SK-N-MC (cell line): ENCODE data around the gene ST6GALNAC6.

Experiments
- DNase-seq: peaks from one replicate; pipeline ENCODE4 v3.0.0-alpha.2; 2011; ENCODE audit warnings: low read depth, low spot score
- H3K27ac ChIP-seq: fragments of 200-600 bp; sonication (generic); 2 replicates; pipeline ENCODE4 v1.5.1; 2016; ENCODE audit warnings: mixed run types
- H3K36me3 ChIP-seq: fragments of 200-600 bp; sonication (generic); 2 replicates; pipeline ENCODE4 v1.6.1; 2017; ENCODE audit warnings: antibody characterized with exemption, low read length, mixed read lengths; ENCODE audit not compliant: insufficient read depth
- H3K4me3 ChIP-seq: fragments of 200-600 bp; sonication (generic); 2 replicates; pipeline ENCODE4 v1.5.1; 2016
- H3K9ac ChIP-seq: fragments of 200-600 bp; sonication (generic); 2 replicates; pipeline ENCODE4 v1.8.0; 2017; ENCODE audit warnings: mixed run types, mixed read lengths; ENCODE audit not compliant: insufficient read length
- H3K9me3 ChIP-seq: fragments of 200-600 bp; sonication (generic); 2 replicates; pipeline ENCODE4 v1.6.1; 2017; ENCODE audit warnings: low read depth, mild to moderate bottlenecking, antibody characterized with exemption, low read length, moderate library complexity, mixed read lengths
- EZH2 ChIP-seq: fragments of 200-600 bp; sonication (generic); IDR thresholded peaks from one replicate; pipeline ENCODE4 v1.6.1; 2017; ENCODE audit warnings: antibody characterized with exemption
- FOXP2 ChIP-seq: optimal IDR thresholded peaks from 2 replicates; pipeline ENCODE3; 2011; ENCODE audit warnings: mild to moderate bottlenecking, moderate library complexity; ENCODE audit not compliant: insufficient read depth; ENCODE audit errors: extremely low read length, control extremely low read depth
- POLR2AphosphoS5 ChIP-seq: IDR thresholded peaks from 2 replicates; pipeline ENCODE4 v1.6.1; 2012; ENCODE audit warnings: mild to moderate bottlenecking, low read depth, low read length, borderline replicate concordance

ST6GALNAC6 gene

DNA sequence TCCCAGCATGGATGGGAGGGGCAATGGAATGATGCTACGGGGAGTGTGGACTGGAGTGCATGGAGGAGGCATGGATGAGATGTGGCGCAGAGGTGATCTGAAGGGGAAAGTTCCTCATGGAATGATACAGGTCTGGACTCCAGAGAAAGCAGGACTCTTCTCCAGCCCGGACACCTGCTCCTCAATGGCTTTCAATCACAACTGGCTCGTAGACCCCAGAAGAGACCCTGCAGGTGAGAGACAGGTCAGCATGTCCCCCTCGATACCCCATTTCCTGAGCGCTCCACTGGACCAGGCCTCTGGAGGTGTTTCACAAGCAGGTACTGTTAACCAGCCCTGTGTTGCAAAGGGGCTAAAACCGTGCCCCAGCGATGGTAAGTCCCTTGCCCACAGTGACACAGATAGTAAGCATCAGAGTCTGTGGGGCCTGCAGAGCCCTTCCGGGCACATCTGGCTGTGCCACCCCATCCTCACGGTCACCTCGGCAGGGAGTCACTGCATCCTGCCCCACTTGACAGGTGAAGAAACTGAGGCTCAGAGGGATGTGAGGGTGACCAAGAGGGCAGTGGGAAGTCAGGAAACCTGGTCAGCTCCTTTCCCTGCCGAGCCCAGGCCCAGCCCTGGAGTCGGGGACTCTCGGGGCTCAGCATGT lies 43.7 kb upstream of the ST6GALNAC6 start:
- peaks cover 18% of the 10 kb centered on the region; the same call in 1 of the 2 replicates for H3K36me3 ChIP-seq
- TF ChIP-seq EZH2, result no peak
- no peak for TF ChIP-seq FOXP2
- no peak for TF ChIP-seq POLR2AphosphoS5
- H3K9ac ChIP-seq, result no peak overlapping the region
- no peak overlapping the region for H3K4me3 ChIP-seq
- DNase-seq, result no peak
- no peak overlapping the region for H3K27ac ChIP-seq
- no peaks in the 10 kb centered on the region for H3K9me3 ChIP-seq

- Histone ChIP-seq H3K9ac (no peak overlapping the region), H3K27ac (no peak overlapping the region), H3K36me3 (peaks cover 18% of the 10 kb centered on the region; the same call in 1 of the 2 replicates), H3K4me3 (no peak overlapping the region), H3K9me3 (no peaks in the 10 kb centered on the region)
- TF ChIP-seq FOXP2, result no peak
- TF ChIP-seq EZH2, result no peak
- TF ChIP-seq POLR2AphosphoS5, result no peak
- no peak for DNase-seq
These were observed 43.0 kb upstream of the ST6GALNAC6 start for GRCh38 chr9:127942216-127943010.

DNA sequence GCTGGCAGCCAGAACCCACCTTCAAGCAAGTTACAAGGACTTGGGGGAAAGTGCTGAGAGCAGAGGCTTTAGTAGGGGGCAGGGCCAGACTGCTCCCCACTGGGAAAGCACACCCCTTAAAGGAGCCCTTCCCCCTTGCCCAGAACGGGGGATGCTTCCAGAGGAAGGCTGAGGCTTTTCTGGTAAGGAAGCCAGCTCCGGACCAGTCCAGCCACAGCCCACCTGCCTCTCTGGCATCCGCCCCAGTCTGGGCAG lies 42.5 kb upstream of the ST6GALNAC6 start:
- DNase-seq, result no peak
- Histone ChIP-seq H3K9me3 (no peaks in the 10 kb centered on the region), H3K27ac (0 out of 2 replicates have a peak overlapping the region, but pooled peaks have one; percentile 25), H3K36me3 (peaks cover 18% of the 10 kb centered on the region; the same call in 1 of the 2 replicates), H3K4me3 (no peak overlapping the region), H3K9ac (no peak overlapping the region)
- TF ChIP-seq EZH2 (no peak), POLR2AphosphoS5 (no peak), FOXP2 (no peak)

DNA sequence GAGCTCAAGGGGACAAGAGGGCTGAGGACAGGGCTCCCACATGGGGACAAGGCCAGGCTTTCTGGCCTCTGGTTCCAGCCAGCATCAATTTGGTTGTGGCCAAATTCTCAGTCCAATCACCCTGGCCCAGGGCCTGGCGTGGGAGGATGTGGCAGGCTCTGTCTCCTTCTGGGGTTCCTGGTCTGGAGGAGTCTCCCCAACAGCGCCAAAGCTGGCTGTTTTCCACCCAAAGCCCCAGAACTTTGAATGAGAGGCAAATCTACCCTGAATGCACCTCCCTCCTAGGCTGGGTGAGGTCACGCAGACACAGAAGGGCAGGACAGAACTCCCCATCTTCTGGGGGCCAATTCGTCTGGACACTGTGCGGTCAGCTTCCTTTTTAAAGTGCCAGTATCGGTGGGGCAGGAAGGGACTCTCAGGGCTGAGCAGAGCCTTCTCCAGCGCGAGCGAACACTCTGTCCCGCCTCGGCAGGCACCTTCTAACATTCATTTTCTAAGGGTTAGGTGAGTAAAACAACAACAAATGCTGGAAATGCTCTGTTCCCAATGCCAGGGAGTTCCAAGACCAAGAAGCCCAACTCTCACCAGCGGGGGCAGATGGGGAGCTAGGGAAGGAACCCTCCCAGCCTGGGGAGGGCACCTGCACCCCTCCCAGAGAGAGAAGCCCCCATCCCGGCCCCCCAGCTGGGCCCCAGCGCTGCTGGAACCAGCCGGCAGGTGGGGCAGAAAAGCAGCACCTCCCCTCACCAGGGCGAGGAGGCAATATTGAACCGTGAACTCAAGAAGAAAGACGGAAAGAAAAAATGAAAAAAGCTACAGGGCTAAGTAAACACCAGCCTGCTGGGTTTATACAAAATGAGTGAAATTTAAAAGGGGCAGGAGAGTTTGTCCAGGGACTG lies 41.9 kb upstream of the ST6GALNAC6 start:
- Histone ChIP-seq H3K27ac (0 out of 2 replicates have a peak overlapping the region, but pooled peaks have one; percentile 25), H3K4me3 (no peak overlapping the region), H3K9ac (no peak overlapping the region), H3K36me3 (peaks cover 18% of the 10 kb centered on the region; the same call in 1 of the 2 replicates), H3K9me3 (no peaks in the 10 kb centered on the region)
- TF ChIP-seq EZH2, result no peak
- no peak for TF ChIP-seq FOXP2
- TF ChIP-seq POLR2AphosphoS5, result no peak
- no peak for DNase-seq

DNA sequence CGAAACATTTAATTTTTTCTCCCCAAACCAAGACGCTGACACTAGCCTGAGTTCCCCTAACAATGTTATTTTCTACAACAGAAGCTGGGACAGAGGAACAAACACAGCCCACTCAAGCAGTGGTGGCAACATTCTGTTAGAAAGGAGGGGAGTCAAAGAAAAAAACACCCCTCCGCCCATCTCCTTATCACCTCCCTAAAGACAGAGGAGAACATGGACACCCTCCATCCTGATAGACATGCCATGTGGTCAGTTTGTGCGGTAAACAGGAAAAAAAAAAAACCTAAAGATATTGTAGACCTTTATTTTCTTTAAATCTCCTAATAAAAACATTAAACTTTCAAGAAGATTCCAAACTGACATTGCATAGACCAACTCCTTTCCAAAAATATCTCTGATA lies 41.2 kb upstream of the ST6GALNAC6 start:
- H3K4me3 ChIP-seq, result no peak overlapping the region
- H3K36me3 ChIP-seq, result peaks cover 18% of the 10 kb centered on the region; the same call in 1 of the 2 replicates
- no peak for TF ChIP-seq EZH2
- TF ChIP-seq POLR2AphosphoS5, result no peak
- TF ChIP-seq FOXP2, result no peak
- H3K9me3 ChIP-seq, result no peaks in the 10 kb centered on the region
- no peak for DNase-seq
- no peak overlapping the region for H3K9ac ChIP-seq
- H3K27ac ChIP-seq, result 0 out of 2 replicates have a peak overlapping the region, but pooled peaks have one; percentile 11

- no peaks in the 10 kb centered on the region for H3K9me3 ChIP-seq
- peak overlapping the region; percentile 42; the same call in 1 of the 2 replicates for H3K27ac ChIP-seq
- no peak overlapping the region for H3K4me3 ChIP-seq
- peaks cover 8% of the 10 kb centered on the region; the same call in 1 of the 2 replicates for H3K36me3 ChIP-seq
- no peak for DNase-seq
- TF ChIP-seq EZH2 (no peak), FOXP2 (no peak)
- H3K9ac ChIP-seq, result no peak overlapping the region
These were observed 38.9 kb upstream of the ST6GALNAC6 start for GRCh38 chr9:127938298-127938690.

- TF ChIP-seq EZH2 (no peak), FOXP2 (no peak), POLR2AphosphoS5 (peak; percentile 93)
- H3K36me3 ChIP-seq, result peaks cover 8% of the 10 kb centered on the region; the same call in 1 of the 2 replicates
- DNase-seq, result no peak
- no peaks in the 10 kb centered on the region for H3K9me3 ChIP-seq
- peak within 1 kb of the TSS; percentile 88 for H3K9ac ChIP-seq
- H3K4me3 ChIP-seq, result peak within 1 kb of the TSS; percentile 97
- peak within 1 kb of the TSS; percentile 42; the same call in 1 of the 2 replicates for H3K27ac ChIP-seq
These were observed 38.2 kb upstream of the ST6GALNAC6 start, which contains the start of gene DPM2 for GRCh38 chr9:127937388-127938297. Gene DPM2, minus strand, starts transcription at chr9:127937854. Its CDS starts 34 bp downstream, at chr9:127937820.

DNA sequence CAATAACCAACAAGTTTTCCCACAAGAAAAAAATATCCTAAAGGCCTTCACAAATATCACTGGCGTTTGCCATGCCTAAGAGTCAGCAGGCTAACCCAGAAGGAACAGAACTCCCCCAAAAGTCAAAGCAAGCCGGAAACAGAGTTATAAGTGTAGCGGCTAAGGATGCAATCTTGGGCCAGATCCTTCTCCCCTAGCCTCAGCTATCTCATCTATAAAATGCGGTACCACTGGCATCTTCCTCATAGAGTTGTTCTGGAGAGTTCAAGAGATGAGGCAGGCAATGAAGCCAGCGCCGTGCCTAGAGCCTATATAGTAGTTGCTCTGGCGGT lies 37.6 kb upstream of the ST6GALNAC6 start:
- DNase-seq, result no peak
- TF ChIP-seq POLR2AphosphoS5 (no peak), EZH2 (no peak), FOXP2 (no peak)
- Histone ChIP-seq H3K27ac (no peak overlapping the region), H3K9me3 (no peaks in the 10 kb centered on the region), H3K9ac (peak overlapping the region; percentile 88), H3K4me3 (peak overlapping the region; percentile 97), H3K36me3 (peaks cover 1% of the 10 kb centered on the region; the same call in 1 of the 2 replicates)
